DMS153 treated with DMSO at 0.1 percent for 48 hours (cell line): Measurements from ENCODE around the gene RUNX1.

Source experiments
- DNase-seq: peaks from one replicate; lab custom pipeline; 2025; ENCODE audit not compliant: unreplicated experiment; lab: John Stamatoyannopoulos, UW

The RUNX1 gene

DNA sequence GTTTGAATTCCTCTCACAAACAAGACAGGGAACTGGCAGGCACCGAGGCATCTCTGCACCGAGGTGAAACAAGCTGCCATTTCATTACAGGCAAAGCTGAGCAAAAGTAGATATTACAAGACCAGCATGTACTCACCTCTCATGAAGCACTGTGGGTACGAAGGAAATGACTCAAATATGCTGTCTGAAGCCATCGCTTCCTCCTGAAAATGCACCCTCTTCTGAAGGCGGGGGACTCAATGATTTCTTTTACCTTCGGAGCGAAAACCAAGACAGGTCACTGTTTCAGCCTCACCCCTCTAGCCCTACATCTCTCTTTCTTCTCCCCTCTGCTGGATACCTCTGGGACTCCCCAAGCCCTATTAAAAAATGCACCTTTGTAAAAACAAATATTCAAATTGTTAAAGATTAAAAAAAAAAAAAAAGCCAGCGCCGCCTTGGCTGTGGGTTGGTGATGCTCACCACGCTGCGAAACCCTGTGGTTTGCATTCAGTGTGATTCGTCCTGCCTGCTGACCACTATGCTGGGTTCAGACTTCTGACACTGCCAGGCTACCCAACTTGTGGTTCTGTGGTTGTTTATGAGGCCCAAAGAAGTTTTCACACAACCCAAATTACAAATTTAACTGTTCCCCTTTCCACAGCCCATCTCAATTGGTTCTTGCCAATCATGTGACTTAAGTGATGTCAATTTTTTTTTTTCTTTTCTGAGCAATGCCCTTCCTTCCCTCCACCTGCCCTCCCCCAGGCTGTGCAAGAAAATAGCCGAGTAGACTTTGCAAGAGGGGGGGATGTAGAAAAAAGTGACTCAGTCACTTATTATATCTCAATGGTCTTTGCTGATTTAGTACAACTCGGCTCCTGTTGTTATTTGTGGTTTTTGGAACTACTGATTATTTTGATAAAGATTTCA is at the start of gene RUNX1:
TSS of gene RUNX1 (minus strand) at position 597 of the 912 bp plus-strand sequence.
- no peak for DNase-seq

GRCh38 chr21:35097525-35097924 is 48.4 kb upstream of the RUNX1 start:
- DNase-seq = no peak

DNA sequence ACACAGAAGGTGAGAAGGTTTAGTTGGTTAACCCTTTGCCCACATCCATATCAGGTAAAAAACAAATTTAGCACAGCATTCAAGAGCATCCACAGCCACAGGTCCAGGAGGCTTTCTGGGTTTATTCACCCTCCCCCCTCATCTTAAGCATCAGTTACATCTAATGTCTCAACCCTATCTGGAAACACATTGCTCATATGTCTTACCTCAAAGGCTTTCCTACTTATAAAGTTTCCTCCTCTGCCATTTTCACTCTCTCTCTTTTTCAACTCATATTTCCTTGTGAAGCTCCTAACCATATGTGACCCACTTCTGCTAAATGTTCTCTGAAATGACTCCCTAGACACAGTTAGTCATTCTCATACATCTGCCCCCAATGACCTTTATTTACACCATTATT is 47.9 kb upstream of the RUNX1 start:
- DNase-seq = no peak

GRCh38 chr21:35095859-35096291 is 46.8 kb upstream of the RUNX1 start:
- DNase-seq = no peak

DNA sequence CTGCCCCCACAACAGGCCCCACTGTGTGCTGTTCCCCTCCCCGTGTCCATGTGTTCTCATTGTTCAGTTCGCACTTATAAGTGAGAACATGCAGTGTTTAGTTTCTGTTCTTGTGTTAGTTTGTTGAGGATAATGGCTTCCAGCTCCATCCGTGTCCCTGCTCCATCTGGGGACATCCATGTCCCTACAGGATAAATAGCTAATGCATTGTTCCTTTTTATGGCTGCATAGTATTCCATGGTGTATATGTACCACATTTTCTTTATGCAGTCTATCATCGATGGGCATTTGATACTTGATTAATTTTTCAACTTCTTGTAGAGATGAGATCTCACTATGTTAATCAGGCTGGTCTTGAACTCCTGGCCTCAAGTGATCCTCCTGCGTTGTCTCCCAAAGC is 44.4 kb upstream of the RUNX1 start:
- no peak for DNase-seq

DNA sequence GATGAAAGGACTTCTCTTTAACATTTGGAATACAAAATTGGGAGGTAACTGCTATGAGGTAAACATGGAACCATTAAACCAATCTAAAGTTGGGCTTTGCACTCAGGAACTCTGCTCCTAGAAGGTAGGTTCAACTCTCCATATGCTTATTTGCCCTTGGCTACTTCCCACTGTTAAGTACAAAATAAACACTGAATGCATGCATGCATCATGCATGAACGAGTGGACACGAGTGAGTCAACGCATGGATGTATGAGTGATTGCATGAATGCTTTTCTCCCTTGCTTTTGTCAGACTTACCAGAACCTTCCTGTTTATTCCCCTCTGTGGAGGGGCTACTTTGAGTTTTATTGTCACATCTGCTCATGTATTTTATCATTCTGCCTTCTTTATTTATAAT is 42.4 kb upstream of the RUNX1 start:
- no peak for DNase-seq

DNA sequence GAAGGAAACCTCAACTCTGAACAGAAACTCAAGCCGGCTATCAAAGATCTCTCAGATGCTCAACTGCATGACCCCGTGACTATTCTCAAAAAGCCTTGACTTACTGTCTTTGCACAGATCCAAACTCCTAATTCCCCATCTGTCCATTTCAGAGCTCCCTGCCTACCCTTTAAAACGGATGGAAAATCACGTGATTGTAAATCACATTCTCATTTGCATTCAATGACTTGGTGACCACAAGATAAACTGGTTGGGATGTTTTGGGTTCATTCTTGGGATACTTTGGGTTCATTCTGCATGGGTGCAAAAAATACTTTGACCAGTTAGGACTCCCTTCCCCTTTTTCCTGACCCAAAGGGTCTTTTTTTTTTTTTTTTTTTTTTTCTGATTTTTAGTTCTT is 41.3 kb upstream of the RUNX1 start:
- DNase-seq = no peak

- no peak for DNase-seq
Observed at GRCh38 chr21:35088319-35088771, 39.2 kb upstream of the RUNX1 start.

- no peak for DNase-seq
Observed at GRCh38 chr21:35086357-35086756, 37.3 kb upstream of the RUNX1 start.

- DNase-seq = no peak
Observed at GRCh38 chr21:35084869-35085268, 35.8 kb upstream of the RUNX1 start.

- no peak for DNase-seq
Observed at GRCh38 chr21:35083246-35083645, 34.1 kb upstream of the RUNX1 start.

DNA sequence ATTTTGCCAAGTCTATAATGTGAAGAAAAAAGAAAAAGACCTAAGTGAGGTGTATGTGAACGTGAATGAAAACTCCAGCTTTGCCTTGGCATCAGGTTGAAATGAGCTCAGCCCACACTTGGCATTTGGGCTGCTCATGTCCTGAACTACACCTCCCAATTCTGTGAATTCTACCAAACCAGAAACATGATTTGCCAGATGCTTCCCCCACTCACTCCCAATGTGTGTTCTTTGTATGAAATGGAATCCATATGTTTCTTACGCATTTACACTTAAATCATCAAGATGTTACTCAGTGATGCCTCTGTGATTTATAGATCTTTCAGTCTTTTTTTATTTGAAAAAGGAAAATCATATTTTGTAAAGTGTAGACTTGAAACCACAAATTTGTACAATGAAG is 32.8 kb upstream of the RUNX1 start:
- no peak for DNase-seq

- no peak for DNase-seq
Observed at GRCh38 chr21:35079181-35079580, 30.1 kb upstream of the RUNX1 start.

DNA sequence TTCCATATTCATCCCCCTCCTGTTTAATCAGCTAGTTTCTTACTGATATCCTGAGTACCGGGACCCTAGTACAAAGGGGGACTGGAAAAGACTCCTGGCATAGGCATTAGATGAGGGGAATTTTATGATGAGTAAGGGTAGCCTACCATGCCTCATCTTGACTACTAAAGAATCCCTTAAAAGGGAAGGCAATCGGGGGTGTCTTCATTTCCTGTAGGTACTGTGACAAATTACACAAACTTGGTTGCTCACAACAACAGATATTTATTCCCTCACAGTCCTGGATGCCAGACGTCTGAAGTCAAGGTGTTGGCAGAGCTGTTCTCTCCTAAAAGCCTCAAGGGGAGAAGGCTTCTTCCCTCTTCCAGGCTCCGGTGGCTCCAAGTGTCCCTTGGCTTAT is 28.9 kb upstream of the RUNX1 start:
- DNase-seq = no peak

- no peak for DNase-seq
Observed at GRCh38 chr21:35077466-35077865, 28.4 kb upstream of the RUNX1 start.

DNA sequence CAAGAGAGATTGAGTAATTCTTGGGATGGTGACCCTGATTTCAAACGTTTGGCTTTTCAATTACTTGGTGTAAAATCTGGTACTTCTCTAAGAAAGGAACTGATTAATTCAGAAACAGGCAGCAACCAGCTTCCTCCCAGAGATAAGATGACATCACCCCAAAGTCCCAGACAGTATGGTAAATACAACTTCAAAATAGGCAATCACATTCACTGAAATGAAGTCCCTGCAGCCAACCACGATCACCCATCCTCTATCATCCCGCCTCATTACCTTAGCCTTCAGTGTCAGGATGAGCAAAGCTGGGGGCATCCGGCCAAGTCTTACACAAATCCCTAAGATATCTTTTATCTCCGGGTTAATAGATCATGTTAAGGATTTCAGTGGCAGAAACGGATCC is 26.4 kb upstream of the RUNX1 start:
- DNase-seq = no peak

DNA sequence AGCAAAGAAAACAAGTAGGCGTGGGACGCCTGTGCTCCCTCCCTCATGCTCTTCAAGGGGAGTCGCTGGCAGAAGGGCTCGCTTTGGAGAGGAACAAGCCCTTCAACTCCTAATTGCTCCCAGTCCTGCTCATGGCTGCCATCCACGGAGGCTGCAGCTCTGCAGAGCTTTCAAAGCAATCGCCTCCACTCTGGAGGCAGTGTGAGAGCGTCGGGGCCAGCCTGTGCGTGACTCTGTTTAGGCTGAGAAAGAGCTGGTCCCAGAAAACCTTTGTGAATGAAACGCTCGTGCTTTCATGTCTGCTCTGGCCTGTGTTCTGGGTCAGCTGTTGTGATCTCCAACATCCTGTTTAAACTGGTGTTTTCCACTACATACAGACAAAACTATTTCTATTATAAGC is 23.9 kb upstream of the RUNX1 start:
- DNase-seq = no peak

DNA sequence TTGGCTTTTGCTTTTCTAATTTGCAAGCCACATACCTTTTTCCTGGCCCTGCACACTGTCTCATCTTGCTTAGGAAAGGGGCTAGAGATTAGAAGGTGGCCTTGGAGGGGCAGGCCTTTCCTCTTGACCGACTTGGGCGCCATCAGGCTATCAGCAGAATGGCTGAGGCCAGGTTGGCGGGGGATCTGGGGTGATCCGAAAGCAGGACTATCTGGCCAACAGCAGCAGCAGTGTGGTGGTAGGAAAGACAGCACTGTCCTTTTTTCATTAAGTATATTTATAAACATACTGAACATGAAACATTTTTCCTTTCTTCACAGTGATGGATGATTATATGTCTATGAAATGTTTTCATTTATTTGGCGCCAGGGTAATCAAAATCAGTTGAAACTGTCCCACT is 23.5 kb upstream of the RUNX1 start:
- no peak for DNase-seq

DNA sequence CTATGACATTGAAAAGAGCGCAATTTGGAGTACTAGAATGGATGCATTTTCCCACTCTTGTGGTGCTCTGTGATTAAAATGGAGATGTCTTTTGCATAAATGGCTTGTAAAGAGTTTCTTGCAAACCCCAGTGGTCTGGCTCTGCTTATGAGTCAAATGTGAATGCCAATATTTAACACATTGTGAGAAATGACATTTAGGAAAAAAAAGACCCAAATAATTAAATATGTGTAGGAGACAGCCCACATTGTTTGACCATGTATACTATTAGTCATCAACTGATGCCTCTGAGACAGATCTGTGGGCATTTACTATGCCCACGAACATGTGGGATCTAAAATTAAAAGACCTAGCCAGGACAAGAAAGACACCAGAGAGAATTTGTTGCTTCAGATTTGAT is 22.2 kb upstream of the RUNX1 start:
- no peak for DNase-seq

DNA sequence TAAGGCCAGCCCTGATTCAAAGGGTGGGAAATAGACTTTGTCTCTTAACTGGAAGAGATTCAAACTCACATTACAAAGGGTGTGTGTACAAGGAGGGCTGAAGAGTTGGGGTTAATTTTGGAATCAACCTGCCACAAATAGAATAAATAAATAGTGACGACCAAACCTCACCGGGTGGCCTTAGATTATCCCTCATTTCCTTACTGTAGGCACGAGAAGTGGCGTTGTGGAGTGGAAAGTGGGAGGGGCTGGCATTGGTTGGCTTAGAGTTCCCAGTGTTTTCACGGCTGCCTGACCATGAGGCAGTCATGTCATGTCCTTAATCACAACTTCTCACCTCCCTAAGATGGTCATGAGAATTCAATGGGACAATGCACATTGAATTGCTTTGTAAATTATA is 21.3 kb upstream of the RUNX1 start:
- no peak for DNase-seq

- no peak for DNase-seq
Observed at GRCh38 chr21:35066824-35067223, 17.7 kb upstream of the RUNX1 start.

DNA sequence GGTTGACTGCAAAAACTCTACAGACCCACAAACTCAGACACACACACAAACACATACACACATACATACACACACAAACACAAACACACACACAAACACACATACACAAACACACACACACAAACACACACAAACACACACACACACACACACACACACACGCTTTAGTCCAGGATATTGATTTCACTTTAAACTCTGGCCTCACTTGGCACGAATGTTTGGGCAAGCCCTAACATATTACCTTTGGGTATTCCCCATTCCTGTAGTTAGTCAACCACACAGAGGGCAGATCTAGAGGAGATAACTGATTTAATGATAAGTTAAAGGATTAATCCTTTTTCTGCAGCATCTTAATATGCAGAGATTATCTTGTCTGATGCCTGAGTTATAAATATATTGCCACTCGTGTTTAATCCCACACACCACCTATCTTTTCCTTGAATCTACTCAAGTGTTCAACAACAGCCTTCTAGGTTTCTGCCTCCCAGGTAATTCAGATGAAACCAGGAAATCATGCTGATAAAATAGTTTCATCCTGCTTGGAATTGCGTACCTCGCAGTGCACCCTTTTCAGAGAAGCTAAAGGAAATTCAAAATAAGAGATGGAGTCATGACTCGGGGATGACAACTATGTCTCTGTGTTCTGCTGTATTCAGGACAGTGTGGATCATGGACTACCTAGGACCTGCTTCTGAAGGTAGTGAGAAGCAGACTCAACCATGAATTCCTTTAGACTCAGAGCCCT is 14.5 kb upstream of the RUNX1 start:
- DNase-seq = peak; percentile 8
